Occipital lobe (tissue), 2 donors: ENCODE results near the gene ZNF660. TPM values are rescaled to one million over a fixed set of nuclear protein-coding genes. Genes with fewer than 3 reads are reported as not detected.

Source experiments
- DNase-seq: peaks from one replicate; lab custom pipeline; 2025; lab: John Stamatoyannopoulos, UW
- total RNA-seq: library from RNA; depleted of rRNA; stranded (reverse); fragments of >200 nt; gene quantifications from one replicate; pipeline ENCODE4 v1.2.3, GENCODE V29; 2014

ZNF660 gene
- total RNA-seq, 1 donor from 2014 or later: 14.3 TPM

DNA sequence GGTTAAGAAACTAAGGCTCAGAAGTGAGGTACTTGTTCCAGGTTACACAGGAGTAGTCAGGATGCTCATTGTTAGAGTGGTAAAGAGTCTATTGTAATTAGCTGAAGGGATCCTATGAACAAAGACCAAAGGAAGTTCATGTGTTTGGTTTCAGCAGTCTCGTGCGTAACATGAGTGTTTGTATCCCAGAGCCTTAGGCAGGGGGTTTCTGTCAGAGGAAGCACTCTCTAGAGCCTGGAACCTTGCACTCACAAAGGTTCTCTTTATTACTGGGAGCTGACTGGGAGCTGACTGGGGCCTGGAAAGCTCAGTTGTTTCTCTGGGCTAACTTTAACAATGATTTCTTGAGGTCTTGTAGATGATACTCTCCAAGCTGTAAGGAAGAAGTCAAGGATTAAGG, 44.0 kb downstream of the ZNF660 start:
- DNase-seq: no peak

DNA sequence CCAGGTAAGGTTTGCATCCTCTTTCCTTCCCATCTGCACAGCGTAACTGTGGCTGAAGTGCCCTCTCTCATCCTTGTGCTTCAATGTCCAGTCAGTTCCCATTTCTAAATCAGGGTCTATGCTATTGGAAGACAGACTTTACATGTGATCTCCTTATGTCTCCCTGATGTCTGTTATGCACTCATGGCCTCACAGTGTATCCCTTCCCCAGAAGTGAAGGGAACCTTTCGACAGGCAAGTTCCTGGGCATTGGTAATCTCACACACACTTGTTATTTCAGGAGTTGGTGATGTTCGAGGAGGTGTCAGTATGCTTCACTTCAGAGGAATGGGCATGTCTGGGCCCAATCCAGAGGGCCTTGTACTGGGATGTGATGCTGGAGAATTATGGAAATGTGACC, 47.4 kb downstream of the ZNF660 start:
- DNase-seq: no peak

DNA sequence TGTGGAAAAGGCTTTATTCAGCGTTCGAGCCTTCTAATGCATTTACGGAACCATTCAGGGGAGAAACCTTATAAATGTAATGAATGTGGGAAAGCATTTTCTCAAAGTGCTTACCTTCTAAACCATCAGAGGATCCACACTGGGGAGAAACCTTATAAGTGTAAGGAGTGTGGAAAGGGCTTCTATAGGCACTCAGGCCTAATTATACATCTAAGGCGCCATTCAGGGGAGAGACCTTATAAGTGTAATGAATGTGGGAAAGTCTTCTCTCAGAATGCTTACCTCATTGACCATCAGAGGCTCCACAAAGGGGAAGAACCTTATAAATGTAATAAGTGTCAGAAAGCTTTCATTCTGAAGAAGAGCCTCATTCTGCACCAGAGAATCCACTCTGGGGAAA, 57.6 kb downstream of the ZNF660 start:
- no peak for DNase-seq

DNA sequence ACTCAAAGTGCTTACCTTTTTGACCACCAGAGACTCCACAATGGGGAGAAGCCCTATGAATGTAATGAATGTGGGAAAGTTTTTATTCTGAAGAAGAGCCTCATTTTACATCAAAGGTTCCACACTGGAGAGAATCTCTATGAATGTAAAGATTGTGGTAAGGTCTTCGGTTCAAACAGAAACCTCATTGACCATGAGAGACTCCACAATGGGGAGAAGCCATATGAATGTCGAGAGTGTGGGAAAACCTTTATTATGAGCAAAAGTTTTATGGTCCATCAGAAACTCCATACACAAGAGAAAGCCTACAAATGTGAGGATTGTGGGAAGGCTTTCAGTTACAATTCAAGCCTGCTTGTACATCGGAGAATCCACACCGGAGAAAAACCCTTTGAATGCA, 58.3 kb downstream of the ZNF660 start:
- no peak for DNase-seq

DNA sequence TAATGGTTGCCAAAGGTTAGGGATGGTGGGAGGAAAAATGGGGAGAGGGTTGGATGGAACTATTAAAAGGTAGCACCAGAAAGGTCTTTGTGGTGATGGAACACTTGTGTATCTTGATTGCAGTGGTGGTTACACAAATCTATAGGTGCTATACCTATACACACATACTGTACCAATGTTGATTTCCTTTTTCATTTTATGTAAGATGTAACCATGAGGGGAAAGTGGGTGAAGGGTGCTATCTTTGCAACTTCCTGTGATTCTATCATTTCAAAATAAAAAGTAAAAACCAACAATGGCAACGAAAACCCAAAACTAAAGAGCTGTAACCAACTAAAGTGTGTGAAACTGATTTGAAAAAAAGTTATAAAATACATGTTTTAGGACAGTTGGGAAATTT, 63.0 kb downstream of the ZNF660 start:
- no peak for DNase-seq

DNA sequence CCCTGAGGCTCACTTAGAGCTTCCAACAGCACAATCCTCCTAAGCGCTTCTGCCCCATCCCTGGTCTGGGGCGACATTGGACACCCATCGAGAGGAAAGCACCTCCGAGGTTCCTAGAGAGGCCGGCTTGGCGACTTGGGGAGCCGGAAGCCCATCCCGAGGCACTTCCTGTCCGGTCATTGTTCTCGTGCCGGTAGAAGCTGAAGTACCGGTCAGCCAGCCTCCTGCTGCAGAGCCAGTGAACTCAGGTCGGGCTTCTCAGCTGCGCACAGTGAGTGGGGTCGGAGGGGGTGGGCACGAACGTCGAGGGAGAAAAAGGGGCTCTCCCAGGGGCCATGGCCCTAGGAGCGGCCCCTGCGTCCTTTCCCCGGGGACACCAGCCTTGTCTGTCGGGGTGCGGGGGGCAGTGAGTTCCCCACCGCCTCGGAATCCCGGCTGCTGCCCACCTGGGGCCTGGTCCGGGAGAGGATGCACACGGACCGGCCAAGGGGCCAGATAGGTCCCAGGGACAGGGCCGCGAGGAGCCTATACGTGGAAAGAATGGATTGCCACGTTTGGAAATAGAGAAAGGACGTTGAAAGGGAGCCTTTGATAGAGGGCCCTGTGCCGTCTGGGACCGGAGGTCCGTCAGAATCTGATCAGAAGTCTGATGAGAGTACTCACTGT, 63.9 kb downstream of the ZNF660 start, which contains the start of gene ZNF35:
TSS of gene ZNF35 (plus strand) at position 169 of the 666 bp plus-strand sequence. CDS start 2,336 bp downstream, outside the sequence.
- DNase-seq: peak; percentile 87

Other genes starting within 250 kb of the ZNF660 start
- 60.5 TPM for gene TCAIM, start 246.2 kb upstream of the ZNF660 start, total RNA-seq
- 39.6 TPM for gene ZNF445, start 107.3 kb upstream of the ZNF660 start, total RNA-seq
- 29.8 TPM for gene ZKSCAN7, start 29.8 kb upstream of the ZNF660 start, total RNA-seq
- gene ZNF197, start 40.1 kb downstream of the ZNF660 start, total RNA-seq: 66.0 TPM
- gene ZNF35, start 63.8 kb downstream of the ZNF660 start, total RNA-seq: 24.3 TPM
- gene ZNF502, start 127.7 kb downstream of the ZNF660 start, total RNA-seq: 15.0 TPM
- 26.8 TPM for gene ZNF501, start 144.7 kb downstream of the ZNF660 start, total RNA-seq
- 35.1 TPM for gene KIAA1143, start 176.7 kb downstream of the ZNF660 start, total RNA-seq
- 6.4 TPM for gene KIF15, start 176.8 kb downstream of the ZNF660 start, total RNA-seq